HG03432 (cell line): ENCODE results near the gene ETV6.

Source experiments
- ATAC-seq: cut with Tn5 transposase; IDR thresholded peaks from one replicate; pipeline ENCODE4 v1.9.1; 2021; ENCODE audit warnings: mild to moderate bottlenecking, moderate library complexity; ENCODE audit not compliant: unreplicated experiment

Gene ETV6

DNA sequence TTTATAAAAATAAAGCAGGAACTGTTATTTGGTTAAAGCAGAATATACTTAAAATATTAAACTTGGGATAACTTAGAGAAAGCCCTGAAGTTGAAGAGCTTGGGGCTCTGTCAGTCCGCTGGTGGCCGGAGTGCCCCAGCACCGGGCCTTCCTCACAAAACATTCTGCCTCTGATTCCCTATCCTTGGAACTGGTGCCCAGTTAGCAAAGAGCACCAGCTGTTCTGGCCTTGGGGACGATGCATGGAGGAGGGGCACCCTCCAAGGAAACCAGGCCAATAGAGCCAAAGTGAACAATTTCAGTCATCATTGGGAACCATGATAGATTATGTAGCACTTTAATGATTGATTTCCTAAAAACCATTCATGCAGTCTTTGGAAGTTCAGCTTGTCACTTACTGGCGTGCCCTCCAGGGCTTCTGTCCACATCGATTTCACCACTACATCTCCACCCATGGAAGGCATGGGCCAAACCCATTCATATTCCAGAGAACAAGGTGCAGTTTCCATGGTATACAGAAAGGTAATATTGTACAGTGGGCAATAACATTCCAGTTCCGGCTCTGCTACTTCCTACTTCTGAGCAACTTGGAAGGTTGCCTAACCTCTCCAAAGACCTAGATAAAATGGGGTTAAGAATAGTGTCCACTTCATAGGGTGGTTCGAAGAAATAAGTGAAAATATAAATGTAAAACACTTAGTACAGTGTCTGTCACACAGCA, 145.9 kb downstream of the ETV6 start:
- no peak for ATAC-seq

DNA sequence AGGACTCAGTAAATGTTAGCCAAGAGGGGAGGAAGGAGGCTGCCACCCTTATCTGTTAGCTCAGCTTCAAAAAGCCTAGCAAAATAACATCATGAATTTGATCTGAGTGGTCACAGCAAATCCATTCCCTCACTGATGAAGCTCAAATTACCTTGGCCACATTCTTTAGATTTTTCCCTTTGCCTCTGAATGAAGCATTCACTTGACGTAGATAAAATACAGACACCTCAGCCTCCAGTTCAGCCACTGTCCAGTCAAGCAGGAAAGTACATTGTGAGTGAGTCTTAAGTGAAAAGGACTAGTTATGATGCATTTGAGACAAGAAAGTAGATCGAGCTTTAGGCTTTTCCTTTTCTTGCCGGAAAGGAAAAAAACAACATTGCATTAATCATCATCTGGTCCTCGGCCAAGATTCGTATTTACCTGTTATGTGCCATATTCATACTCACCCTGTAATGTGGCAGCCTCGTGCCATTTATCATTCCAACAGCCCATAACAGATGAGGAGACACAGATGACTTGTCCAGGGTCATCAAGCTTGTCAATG, 146.5 kb downstream of the ETV6 start:
- no peak for ATAC-seq

DNA sequence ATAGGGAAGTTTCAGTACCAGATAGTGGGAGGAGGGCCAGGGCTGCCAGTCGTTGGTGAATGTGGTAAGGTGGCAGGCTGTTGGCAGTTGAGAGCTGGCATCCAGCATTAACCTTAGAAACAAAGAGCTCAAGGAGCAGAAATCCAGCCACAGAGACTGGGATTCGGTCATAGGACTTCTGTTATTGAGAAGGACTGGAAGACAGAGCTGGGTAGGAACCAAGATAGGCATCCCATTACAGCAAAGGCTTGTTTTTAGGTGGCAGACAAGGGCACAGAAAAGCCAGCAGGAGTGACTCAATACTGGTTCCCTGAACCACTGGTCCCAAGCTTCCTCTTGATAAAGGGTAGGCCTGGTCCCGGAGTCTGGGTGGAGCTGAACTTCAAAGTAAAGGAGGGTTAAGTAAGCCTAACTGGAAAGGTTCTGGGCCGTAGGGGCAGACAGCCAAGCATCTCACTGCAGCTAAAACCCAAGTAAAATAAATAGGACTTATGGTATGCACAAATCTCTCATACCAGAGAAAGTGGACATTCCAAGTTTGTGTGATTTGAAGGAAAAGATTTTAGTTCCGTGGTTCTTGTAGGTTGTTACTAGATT, 147.9 kb downstream of the ETV6 start:
- ATAC-seq: no peak

DNA sequence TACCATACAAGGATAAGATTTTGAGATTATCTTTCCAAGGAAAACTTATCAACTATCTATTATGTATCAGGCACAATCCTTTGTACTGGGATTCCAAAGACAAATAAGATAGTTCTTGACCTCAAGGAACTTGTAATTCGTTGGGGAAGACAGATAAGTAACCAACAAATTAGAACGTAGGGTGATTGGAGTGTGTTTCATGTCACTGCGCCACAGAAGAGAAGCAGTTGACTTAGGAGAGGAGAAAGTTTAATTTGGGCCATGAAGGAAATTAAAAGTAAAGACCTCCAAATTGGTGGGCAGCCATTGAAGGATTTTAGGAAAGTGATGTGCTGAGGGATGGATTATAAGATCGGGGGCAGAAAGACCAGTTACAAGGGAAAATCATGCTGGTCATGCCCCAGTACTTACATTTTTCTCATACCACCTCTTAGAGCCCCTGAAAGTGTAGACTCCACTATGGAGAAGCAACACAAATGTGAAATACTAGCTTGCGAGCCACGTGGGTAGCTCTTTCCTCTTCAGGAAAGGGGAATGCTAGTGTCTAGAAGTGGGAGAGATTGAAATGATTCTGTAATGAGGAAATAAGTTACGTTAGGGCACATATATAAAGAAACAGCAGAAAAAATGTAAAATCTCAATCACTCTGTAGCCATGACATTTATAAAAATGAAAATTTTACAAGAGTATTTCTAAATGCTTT, 148.7 kb downstream of the ETV6 start:
- ATAC-seq: no peak

DNA sequence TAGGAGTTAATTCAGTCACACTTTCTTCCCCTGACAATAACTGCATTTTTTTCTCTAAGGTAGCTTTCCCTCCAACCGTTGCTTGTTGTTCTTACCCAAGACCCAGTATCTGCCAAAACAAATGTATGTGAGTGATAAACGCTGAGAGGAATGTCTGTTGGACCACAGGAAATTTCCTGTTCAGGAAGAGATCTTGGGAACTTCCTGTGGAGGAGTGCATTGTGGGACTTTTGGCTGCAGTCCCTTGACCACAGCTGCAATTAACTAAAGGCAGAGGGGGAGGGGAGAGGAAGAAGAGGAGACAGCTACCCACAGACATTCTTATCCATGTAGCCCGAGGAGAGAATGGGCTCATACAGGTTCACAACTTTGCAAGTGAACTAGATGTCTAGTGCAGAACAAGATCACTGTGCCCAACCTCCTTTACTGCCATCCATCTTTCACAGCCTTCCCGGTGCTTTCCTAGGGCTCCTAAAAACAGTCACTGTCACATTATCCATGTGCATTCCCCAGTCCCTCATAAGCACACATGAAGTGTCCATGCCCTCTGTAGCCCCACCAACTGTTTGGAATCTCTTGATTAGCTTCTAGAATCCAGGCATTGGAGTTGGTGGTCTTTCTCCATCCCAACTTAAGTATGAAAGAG, 149.5 kb downstream of the ETV6 start:
- no peak for ATAC-seq

DNA sequence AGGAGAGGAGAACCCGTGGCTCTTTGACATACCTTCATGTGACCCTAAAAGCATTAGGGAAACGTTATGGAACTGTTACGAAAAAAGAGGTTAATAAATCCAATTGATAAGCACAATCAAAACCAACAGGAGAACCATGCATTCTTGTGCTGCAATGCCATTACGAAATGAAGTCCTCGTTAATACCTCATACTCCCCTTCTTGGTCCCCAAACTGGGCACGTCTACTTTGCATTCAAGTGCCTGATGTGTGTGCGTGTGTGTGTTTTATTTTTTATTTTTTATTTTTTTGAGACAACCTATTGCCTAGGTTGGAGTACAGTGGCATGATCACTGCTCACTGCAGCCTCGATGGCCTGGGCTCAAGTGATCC, 150.0 kb downstream of the ETV6 start:
- no peak for ATAC-seq

DNA sequence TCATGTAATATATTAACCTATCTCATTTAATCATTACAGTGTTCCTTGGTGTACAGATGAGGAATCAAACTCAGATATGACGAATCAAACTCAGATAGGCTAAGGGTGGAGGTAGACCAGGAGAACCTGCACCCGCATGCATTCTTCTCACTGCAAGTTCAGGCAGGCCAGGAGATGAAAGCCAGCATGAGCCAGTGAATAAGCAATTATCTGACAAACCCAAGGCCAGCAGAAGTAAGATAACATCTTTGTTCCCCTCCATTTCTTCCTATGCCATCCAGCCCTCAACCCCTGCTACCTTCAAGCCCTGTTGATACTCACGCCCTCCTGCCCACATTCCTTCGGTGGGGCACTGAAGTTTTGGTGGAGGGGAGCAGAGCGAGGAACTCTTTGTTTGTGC, 152.2 kb downstream of the ETV6 start:
- ATAC-seq: no peak

DNA sequence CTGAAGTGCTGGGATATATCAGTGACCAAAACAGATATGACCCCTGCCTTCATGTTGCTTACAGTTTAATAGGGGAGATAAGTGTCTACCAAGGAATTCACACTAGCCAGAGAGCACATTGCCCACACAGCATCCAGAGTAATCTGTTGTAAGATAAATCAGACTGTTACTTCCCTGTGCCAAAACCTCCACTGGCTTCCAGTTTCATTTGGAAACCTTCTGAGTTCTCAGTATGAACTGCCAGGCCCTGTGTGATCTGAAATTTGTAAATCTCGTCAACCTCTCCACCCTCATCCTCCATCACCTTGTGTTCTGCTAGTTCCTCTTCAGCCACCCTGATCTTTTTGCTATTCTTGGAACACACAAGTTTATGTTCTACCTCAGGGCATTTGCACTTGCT, 154.7 kb downstream of the ETV6 start:
- ATAC-seq: no peak

DNA sequence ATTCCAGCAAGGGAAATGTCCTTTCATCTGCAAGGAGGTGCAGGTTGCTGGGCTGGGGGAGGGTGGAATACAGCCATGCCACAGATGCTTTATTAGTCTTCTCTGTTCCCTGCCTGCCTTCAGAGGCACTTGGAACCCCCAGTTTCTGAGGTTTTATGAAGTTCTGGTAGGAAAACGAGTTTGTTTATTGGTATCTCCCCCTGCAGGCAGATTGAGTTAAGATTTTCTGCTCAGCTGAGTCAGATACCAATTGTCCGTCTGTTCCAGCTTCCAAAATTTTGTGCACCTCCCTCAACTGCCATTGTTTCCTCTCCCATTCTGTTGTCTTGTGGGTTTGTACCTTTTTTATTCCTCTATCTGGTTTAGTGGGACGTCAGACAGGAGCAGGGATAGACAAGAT, 155.6 kb downstream of the ETV6 start:
- ATAC-seq: no peak

DNA sequence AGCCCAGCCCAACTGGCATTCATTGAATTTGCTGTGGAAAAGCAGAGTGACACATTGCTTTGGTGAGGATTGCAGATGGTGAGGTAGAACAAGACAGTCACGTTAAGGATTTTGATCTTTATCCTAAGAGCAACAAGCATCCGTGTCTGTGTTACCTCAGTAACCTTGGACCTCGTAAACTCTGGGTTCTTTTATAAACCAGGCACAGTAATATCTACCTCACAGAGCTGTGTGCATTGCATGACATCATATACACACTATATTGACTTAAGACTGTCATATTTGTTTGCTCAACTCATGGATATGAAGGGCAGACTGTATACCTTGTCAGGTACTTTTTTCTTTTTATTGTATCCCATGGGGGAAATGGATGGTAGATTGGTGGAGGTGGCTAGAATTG, 156.2 kb downstream of the ETV6 start:
- no peak for ATAC-seq

DNA sequence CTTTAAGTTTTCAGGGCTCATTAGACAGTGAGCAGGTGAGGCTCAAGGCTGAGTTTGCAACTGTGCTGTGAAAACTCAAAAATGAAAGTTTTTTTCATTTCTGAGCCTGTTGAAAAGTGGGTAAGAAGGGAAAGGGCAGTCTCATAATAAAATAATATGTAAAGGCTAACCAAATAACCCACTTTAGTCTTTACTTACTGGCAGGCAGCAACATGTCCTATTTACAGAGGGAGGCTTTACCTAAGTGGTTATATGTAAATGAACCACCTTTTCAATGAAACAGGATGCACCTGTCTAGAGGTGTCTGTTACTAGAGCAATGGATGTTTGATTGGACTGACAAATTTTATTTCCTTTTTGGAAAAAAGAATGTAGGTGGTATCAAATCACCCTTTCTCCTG, 158.0 kb downstream of the ETV6 start:
- no peak for ATAC-seq

DNA sequence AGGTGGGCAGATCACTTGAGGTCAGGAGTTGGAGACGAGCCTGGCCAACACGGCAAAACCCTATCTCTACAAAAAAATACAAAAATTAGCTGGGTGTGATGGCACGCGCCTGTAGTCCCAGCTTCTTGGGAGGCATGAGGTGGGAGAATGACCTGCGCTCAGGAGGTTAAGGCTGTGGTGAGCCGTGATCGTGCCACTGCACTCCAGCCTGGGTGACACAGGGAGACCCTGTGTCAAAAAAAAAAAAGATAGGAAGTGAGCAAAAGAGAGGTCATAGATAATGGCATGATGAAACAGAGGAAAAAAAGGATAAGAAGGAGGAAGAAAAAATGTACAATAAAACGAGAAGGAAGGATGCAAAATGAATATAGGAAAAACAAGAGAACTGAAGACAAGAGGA, 159.5 kb downstream of the ETV6 start:
- ATAC-seq: no peak

DNA sequence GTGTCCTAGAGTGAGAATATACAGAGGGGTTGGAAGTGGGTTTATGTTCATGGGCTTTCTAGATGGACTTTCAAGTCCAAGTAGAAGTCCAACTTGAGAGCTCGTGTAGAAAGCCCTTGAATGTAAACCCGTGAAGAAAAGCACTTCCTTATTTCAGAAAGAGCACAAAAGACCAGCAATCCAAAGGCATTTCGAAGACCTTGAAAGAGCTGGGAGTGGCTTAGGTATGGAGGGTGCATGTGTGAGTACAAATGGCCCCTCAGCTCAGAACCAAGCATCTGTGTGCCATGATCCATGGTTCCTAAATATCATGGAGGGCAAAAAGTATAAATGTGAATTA, 160.7 kb downstream of the ETV6 start:
- no peak for ATAC-seq

DNA sequence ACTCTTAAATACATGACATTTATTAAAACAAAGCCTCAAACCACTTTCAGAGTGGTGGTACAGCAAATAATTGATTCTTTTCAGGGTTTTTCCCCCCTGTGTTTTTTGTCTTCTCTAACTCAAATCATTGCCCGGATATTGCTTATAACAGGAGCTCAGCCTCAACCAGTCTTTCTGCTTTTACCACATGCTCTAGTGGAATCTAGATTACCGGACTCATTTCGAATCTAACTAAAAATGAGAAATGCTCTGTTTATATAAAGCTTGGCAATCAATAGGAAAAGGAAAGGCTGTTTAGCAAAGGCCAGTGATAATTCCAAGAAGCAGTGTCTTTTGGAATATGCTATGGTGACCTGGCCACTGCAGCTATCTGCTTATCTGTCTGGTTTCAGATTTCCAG, 161.5 kb downstream of the ETV6 start:
- no peak for ATAC-seq

DNA sequence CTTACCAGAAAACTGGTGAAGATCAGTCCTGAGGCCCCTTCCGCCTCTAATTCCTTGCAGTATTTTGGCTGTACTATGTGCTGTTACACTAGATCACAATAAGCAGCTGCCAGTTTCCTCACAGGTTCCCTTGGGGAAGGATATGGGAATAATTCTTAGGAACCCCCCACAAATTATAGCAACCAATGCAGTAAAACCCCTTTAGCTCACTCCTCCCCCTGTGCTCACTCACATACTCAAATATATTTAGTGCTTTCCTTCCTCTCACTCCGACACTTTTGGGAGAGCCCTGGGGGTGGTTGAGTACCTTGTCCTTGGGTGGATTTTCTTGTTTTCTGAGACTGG, 162.7 kb downstream of the ETV6 start:
- ATAC-seq: peak; percentile 17

DNA sequence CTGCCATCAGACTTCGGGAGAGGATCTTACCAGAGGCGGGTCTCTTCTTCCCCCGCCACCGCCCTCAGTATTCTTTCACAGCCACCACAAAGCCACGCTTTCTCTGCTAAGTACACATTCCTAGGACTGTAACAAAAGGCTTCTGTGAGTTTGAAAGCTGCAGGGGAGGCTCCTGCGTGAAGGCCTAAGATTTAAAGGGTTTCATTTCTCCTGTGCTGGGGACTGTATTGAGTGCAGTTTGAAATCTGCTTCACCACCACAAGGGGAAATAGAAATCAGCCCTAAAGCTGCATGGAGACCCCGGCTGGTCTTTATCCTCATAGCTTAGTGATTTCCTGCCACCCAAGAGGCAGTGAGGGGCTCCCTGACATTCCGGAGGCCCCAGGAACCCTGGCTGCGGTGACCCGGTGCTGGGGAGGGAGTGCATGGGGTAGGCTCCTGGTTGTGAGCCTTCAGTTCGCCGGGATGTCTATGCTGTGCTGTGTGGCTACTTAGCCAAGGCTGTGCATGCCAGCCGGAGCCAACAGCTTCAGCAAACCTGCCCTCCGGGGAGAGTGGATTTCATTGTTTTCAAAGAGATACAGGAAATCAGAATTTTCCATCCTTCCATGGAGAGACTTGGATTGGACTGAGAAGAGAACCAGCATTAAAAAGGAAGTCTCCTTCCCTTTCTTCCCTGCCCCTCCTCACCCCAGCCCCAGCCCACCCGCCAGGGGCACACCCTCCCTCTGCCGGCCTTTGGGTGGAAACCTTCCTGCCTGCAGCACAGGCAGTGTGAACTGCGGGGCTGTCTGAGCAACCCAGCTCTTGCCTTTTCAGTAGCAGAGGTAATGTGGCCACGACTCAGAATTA, 163.3 kb downstream of the ETV6 start:
- peak; percentile 78 for ATAC-seq

DNA sequence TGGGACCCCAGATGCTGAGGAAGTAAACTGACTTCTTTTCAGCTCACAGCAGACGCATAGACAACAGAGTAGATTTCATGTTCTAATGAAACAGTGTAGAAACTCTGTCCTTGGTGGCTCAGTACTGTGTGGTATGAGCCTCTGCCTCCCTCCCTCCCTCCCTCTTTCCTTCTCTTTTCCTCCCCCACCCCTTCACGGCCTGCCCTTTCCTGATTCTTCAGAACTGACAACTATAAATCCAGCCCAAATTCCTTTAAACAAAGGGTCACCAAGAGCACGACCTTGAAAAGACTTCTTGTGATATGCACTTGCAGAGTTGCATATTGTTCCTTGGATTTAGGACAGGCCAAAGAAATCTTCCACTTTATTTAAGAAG, 164.0 kb downstream of the ETV6 start:
- peak; percentile 7 for ATAC-seq

DNA sequence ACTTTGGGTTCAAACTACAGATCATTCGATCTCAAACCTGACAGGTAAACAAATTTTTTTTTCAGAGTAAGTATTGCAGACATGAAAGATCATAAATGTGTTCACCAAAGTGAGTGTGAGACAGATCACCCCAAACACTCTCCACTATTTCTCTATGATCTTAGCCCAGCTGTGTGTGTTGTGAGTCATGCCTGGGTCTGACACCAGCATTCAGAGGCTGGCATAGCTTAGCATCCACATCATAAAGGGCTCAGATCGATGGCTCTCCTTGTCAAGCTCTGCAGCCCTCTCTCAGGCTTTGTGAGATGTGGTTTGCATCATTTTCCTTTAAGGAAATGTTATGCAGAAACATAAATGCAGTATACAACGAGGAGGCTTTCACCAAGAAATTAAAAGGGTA, 164.9 kb downstream of the ETV6 start:
- no peak for ATAC-seq

DNA sequence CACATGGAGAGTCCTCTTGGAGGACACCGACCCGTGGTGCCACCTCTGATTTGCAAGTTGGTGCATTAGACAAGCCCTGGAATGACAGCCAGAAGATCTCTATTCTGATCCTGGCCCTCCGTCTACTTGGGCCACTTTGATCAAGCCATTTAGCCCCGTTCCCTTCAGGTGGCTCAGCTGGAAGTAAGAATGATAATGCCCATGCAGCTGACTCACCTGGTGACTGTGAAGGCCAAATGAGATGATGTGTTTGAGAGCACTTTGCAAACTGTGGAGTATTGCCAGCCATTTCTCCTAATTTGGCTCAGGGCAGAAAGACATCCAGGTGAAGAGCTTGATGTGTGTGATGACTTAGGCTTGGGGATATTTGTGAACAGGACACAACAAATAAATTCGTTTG, 165.9 kb downstream of the ETV6 start:
- no peak for ATAC-seq

DNA sequence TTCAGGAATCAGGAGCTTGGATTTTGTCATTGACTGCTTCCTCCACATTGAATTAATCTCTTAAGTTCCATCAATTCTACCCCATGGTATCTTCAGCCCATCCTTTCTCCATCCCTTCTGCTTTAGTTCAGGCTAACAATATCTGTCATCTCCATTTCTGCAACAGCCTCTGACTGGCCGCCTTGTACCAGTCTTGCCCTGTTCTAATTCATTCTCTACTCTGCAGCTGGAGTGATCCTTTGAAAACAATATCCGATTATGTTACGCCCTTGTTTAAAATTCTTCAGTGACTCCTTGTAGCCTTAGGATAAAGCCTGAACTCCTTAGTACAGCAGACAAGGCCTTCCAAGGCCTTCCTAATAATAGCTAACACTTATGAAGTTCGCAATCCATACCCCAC, 170.2 kb downstream of the ETV6 start:
- no peak for ATAC-seq

DNA sequence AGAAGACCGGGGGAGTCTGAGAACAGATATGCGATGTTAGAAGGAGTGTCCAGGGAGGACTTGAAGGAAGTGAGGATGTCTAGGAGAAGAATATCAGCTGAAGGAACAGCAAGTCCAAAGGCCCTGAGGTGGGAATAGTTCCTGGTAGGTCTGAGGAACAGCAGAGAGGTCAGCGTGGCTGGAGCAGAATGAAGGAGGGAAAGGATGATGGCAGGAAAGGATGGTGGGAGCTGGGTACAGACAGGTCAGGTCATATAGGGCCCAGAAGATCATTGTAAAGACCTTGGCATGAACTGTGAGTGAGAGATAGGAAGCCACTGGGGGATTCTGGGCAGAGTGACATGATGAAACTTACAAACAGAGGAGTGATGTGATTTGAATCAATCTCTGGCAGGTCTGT, 171.0 kb downstream of the ETV6 start:
- no peak for ATAC-seq
